Sciatic nerve (tissue), 2 donors: ENCODE measurements around the gene CERKL. TPM values are rescaled to one million over a fixed set of nuclear protein-coding genes. Genes with fewer than 3 reads are reported as not detected.

Experiments used
- ATAC-seq: fragments of 200-7000 bp; cut with Tn5 transposase; one replicate; pipeline ENCODE4 v1.9.1; 2020; ENCODE audit warnings: mild to moderate bottlenecking, moderate library complexity
- DNase-seq: peaks from one replicate; pipeline ENCODE4 v3.0.0-alpha.2; 2020; ENCODE audit warnings: low spot score
- intact Hi-C: fragments of 100-400 bp; cut with DNase I; formaldehyde crosslinking; loops from one replicate; pipeline ENCODE4 v1.14.2; 2022
- total RNA-seq: library from RNA; stranded (reverse); fragmentation: NEBNext Ultra II Directional; extraction: Animal tissue kit (Norgen Biotek cat#: 25700); gene quantifications from one replicate; pipeline ENCODE4 v1.2.1, GENCODE V29; 2021
- donor health status: DM: no; HTN: no; CAD: no.
- donor health status: DM: no; HTN: no; CAD: no.

The CERKL gene
- total RNA-seq, 1 donor from 2014 or later: not detected

GRCh38 chr2:181542170-181542569 is 114.7 kb downstream of the CERKL start:
- no peak for ATAC-seq
- intact Hi-C loops: no loop called here
- DNase-seq: no peak

GRCh38 chr2:181540421-181540820 is 116.5 kb downstream of the CERKL start:
- ATAC-seq (no peak), DNase-seq (no peak)
- intact Hi-C loops: no loop called here

GRCh38 chr2:181536730-181537129 is 120.2 kb downstream of the CERKL start:
- intact Hi-C loops: no loop called here
- ATAC-seq: no peak

GRCh38 chr2:181528441-181528840 is 128.5 kb downstream of the CERKL start:
- ATAC-seq (no peak), DNase-seq (no peak)
- intact Hi-C loops: no loop called here

More at GRCh38 chr2:181536730-181537129, 120.2 kb downstream of the CERKL start:
- no peak for DNase-seq

GRCh38 chr2:181527058-181527457 is 129.8 kb downstream of the CERKL start:
- ATAC-seq: no peak
- intact Hi-C loops: no loop called here
- DNase-seq: no peak

- DNase-seq (no peak), ATAC-seq (no peak)
- intact Hi-C loops: no loop called here
These were observed 130.9 kb downstream of the CERKL start for GRCh38 chr2:181526014-181526413.

- DNase-seq (no peak), ATAC-seq (no peak)
- intact Hi-C loops: no loop called here
These were observed 133.1 kb downstream of the CERKL start for GRCh38 chr2:181523756-181524155.

GRCh38 chr2:181520253-181520652 is 136.7 kb downstream of the CERKL start:
- DNase-seq (no peak), ATAC-seq (no peak)
- intact Hi-C loops: no loop called here

GRCh38 chr2:181517685-181518301 is 139.1 kb downstream of the CERKL start:
- no peak for ATAC-seq
- intact Hi-C loops: no loop called here
- DNase-seq: no peak

GRCh38 chr2:181516992-181517391 is 139.9 kb downstream of the CERKL start:
- ATAC-seq (no peak), DNase-seq (no peak)
- intact Hi-C loops: no loop called here

- intact Hi-C loops: no loop called here
- no peak for DNase-seq
These were observed 141.2 kb downstream of the CERKL start for GRCh38 chr2:181515719-181516118.

GRCh38 chr2:181500201-181500600 is 156.7 kb downstream of the CERKL start:
- DNase-seq (no peak), ATAC-seq (no peak)
- intact Hi-C loops: no loop called here

More at GRCh38 chr2:181515719-181516118, 141.2 kb downstream of the CERKL start:
- no peak for ATAC-seq

- no peak for ATAC-seq
- intact Hi-C loops: no loop called here
- no peak for DNase-seq
These were observed 157.7 kb downstream of the CERKL start for GRCh38 chr2:181499231-181499630.

Other genes with a start within 250 kb of the CERKL start
- 18.1 TPM for gene ITGA4, start 199.7 kb downstream of the CERKL start, total RNA-seq
- not detected for gene NEUROD1, start 23.4 kb upstream of the CERKL start, total RNA-seq
- gene ITPRID2, start 234.6 kb upstream of the CERKL start, total RNA-seq: 521 TPM